Activated B cell treated with CpG ODN at 0.5 μM for 24 hours (primary cell): ENCODE results near the gene ANXA6. TPM values are rescaled to one million over a fixed set of nuclear protein-coding genes. Genes with fewer than 3 reads are reported as not detected.

ENCODE experiments used
- ATAC-seq: fragments of 200-7000 bp; cut with Tn5 transposase; one replicate; pipeline ENCODE4 v1.10.0; 2021; ENCODE audit warnings: low read depth, mild to moderate bottlenecking, moderate library complexity
- CTCF ChIA-PET: fragments of 350-600 bp; sonication (Branson Sonifier 250); formaldehyde crosslinking; loops from one replicate; lab custom pipeline; 2021; ENCODE audit warnings: antibody characterized with exemption; lab: Charles Lee
- POLR2A ChIA-PET: fragments of 350-600 bp; sonication (Branson Sonifier 250); formaldehyde crosslinking; loops from one replicate; lab custom pipeline; 2021; ENCODE audit warnings: antibody characterized with exemption; lab: Charles Lee
- DNase-seq: peaks from one replicate; pipeline ENCODE4 v3.0.0; 2022
- H3K27ac Mint-ChIP-seq: one replicate; pipeline ENCODE4 v1.8.0; 2020; ENCODE audit warnings: mixed read lengths
- H3K27me3 Mint-ChIP-seq: one replicate; pipeline ENCODE4 v1.8.0; 2021; ENCODE audit warnings: mixed read lengths
- H3K36me3 Mint-ChIP-seq: one replicate; pipeline ENCODE4 v1.8.0; 2021; ENCODE audit warnings: low read depth, mixed read lengths
- H3K4me1 Mint-ChIP-seq: one replicate; pipeline ENCODE4 v1.8.0; 2021; ENCODE audit warnings: mixed read lengths
- H3K4me3 Mint-ChIP-seq: one replicate; pipeline ENCODE4 v1.8.0; 2020; ENCODE audit warnings: mild to moderate bottlenecking, mixed read lengths
- H3K9me3 Mint-ChIP-seq: one replicate; pipeline ENCODE4 v1.8.0; 2020; ENCODE audit warnings: mixed read lengths
- CTCF ChIP-seq: fragments of 200-600 bp; IDR thresholded peaks from one replicate; pipeline ENCODE4 v1.8.0; 2022; ENCODE audit warnings: antibody characterized with exemption, mild to moderate bottlenecking
- intact Hi-C: fragments of 100-400 bp; cut with micrococcal nuclease; formaldehyde crosslinking; loops from one replicate; pipeline ENCODE4 v1.15.1; 2024
- total RNA-seq: library from RNA; stranded (reverse); gene quantifications from 2 replicates; pipeline ENCODE4 v1.2.3, GENCODE V29; 2022

The ANXA6 gene
- total RNA-seq, 1 donor from 2014 or later, result 367 TPM

- POLR2A ChIA-PET, result interaction anchor here (0.6 to 9.1 kb wide), 4 partner anchors 10 to 27 kb away, joined by 3 to 92 read pairs (median 18); no protein-coding TSS in a partner anchor
Observed at GRCh38 chr5:151151793-151152192, 5.8 kb downstream of the ANXA6 start.

GRCh38 chr5:151151263-151151660 is 6.3 kb downstream of the ANXA6 start:
- POLR2A ChIA-PET, result interaction anchor here (0.6 to 9.1 kb wide), 8 partner anchors 9 to 73 kb away, joined by 4 to 92 read pairs (median 6); no protein-coding TSS in a partner anchor
- no peak for TF ChIP-seq CTCF
- Mint-ChIP-seq H3K27me3 (no peaks in the 10 kb centered on the region), H3K9me3 (no peaks in the 10 kb centered on the region), H3K4me3 (peak overlapping the region; percentile 33), H3K27ac (peak overlapping the region; percentile 87), H3K4me1 (peaks cover 96% of the 10 kb centered on the region), H3K36me3 (peaks cover 43% of the 10 kb centered on the region)
- CTCF ChIA-PET, result interaction anchor here (1.0 to 13.6 kb wide), 7 partner anchors 9 to 100 kb away, joined by 4 to 128 read pairs (median 11); no protein-coding TSS in a partner anchor
- ATAC-seq, result no peak
- no peak for DNase-seq
- intact Hi-C loops, result no loop called here

More at GRCh38 chr5:151151793-151152192, 5.8 kb downstream of the ANXA6 start:
- peaks cover 96% of the 10 kb centered on the region for H3K4me1 Mint-ChIP-seq
- CTCF ChIA-PET, result interaction anchor here (2.0 to 13.6 kb wide), 2 partner anchors 10 to 26 kb away, joined by 12 to 128 read pairs; no protein-coding TSS in a partner anchor
- intact Hi-C loops, result no loop called here
- DNase-seq, result no peak
- no peaks in the 10 kb centered on the region for H3K27me3 Mint-ChIP-seq
- no peaks in the 10 kb centered on the region for H3K9me3 Mint-ChIP-seq
- no peak for TF ChIP-seq CTCF
- peak overlapping the region; percentile 33 for H3K4me3 Mint-ChIP-seq
- H3K27ac Mint-ChIP-seq, result peak overlapping the region; percentile 87
- ATAC-seq, result peak; percentile 22
- peaks cover 39% of the 10 kb centered on the region for H3K36me3 Mint-ChIP-seq

GRCh38 chr5:151150471-151151262 is 6.9 kb downstream of the ANXA6 start:
- H3K9me3 Mint-ChIP-seq, result no peaks in the 10 kb centered on the region
- peaks cover 96% of the 10 kb centered on the region for H3K4me1 Mint-ChIP-seq
- ChIA-PET CTCF (interaction anchor here (1.0 to 13.6 kb wide), 8 partner anchors 9 to 99 kb away, joined by 4 to 128 read pairs (median 10); no protein-coding TSS in a partner anchor), POLR2A (interaction anchor here (0.6 to 9.1 kb wide), 12 partner anchors 8 to 102 kb away, joined by 3 to 92 read pairs (median 5); partner anchors contain the start of gene GM2A)
- DNase-seq, result peak; percentile 32
- peak overlapping the region; percentile 87 for H3K27ac Mint-ChIP-seq
- peaks cover 49% of the 10 kb centered on the region for H3K36me3 Mint-ChIP-seq
- no peaks in the 10 kb centered on the region for H3K27me3 Mint-ChIP-seq
- no peak for TF ChIP-seq CTCF
- peak; percentile 62 for ATAC-seq
- H3K4me3 Mint-ChIP-seq, result peak overlapping the region; percentile 33
- intact Hi-C loops, result loop anchor here (1.0 kb wide), 2 partner anchors 9 to 17 kb away; no protein-coding TSS in a partner anchor

- Mint-ChIP-seq H3K4me3 (no peak overlapping the region), H3K27me3 (no peaks in the 10 kb centered on the region), H3K36me3 (peaks cover 60% of the 10 kb centered on the region), H3K9me3 (no peaks in the 10 kb centered on the region), H3K27ac (peak overlapping the region; percentile 68), H3K4me1 (peaks cover 98% of the 10 kb centered on the region)
- no peak for TF ChIP-seq CTCF
- DNase-seq, result no peak
- intact Hi-C loops, result no loop called here
- ATAC-seq, result no peak
- CTCF ChIA-PET, result interaction anchor here (1.0 to 13.6 kb wide), 3 partner anchors 9 to 23 kb away, joined by 3 to 128 read pairs (median 4); partner anchors contain the start of gene ANXA6
- POLR2A ChIA-PET, result interaction anchor here (0.7 to 4.7 kb wide), 4 partner anchors 9 to 50 kb away, joined by 4 to 32 read pairs (median 6); partner anchors contain the start of gene ANXA6
Observed at GRCh38 chr5:151148583-151148982, 9.0 kb downstream of the ANXA6 start.
